GM06990 (cell line): Measurements from ENCODE around the gene ANKRD11.

Experiments
- DNase-seq: peaks from one replicate; pipeline ENCODE4 v3.0.0-alpha.2; 2011; ENCODE audit not compliant: insufficient read length; ENCODE audit errors: extremely low read depth
- H3K27me3 ChIP-seq: replicated peaks from 2 replicates; pipeline ENCODE4 v1.6.0; 2011; ENCODE audit warnings: low read length; ENCODE audit not compliant: control insufficient read depth, insufficient read depth
- H3K36me3 ChIP-seq: 2 replicates; pipeline ENCODE4 v1.5.1; 2011; ENCODE audit warnings: low read length; ENCODE audit not compliant: control insufficient read depth, insufficient read depth
- H3K4me3 ChIP-seq: replicated peaks from 2 replicates; pipeline ENCODE4 v1.5.1; 2011; ENCODE audit warnings: low read depth, mild to moderate bottlenecking, control low read depth, low read length
- CTCF ChIP-seq: IDR thresholded peaks from 2 replicates; pipeline ENCODE4 v1.5.1; 2011; ENCODE audit warnings: low read length, control low read depth, mild to moderate bottlenecking, inconsistent platforms; ENCODE audit not compliant: insufficient read depth, poor library complexity, severe bottlenecking

ANKRD11 gene

GRCh38 chr16:89495121-89495520 is 4.8 kb upstream of the ANKRD11 start:
- DNase-seq, result no peak
- H3K27me3 ChIP-seq, result no peaks in the 10 kb centered on the region
- no peaks in the 10 kb centered on the region; the same call in 1 of the 2 replicates for H3K36me3 ChIP-seq
- TF ChIP-seq CTCF, result no peak
- H3K4me3 ChIP-seq, result no peak overlapping the region

DNA sequence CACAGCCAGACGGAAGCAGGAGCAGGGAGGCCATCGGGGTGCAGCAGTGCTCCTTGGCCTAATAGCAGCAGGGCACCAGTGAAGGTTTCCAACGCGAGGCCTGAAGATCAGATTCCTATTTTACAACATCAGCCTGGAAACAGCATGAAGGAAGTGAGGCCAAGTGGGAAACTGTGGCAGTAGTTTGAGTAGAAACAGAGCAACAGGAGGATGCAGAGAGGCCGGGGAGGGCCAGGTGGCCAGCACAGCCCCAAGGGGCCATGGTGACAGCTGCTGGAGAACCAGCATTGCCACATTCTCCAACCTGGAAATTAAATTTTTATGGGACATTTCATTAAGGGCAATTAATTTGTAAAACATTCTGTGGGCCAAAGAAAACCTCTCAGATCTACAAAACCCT is 3.4 kb upstream of the ANKRD11 start:
- Histone ChIP-seq H3K27me3 (no peaks in the 10 kb centered on the region), H3K36me3 (no peaks in the 10 kb centered on the region; the same call in 1 of the 2 replicates), H3K4me3 (no peak overlapping the region)
- no peak for DNase-seq
- no peak for TF ChIP-seq CTCF

DNA sequence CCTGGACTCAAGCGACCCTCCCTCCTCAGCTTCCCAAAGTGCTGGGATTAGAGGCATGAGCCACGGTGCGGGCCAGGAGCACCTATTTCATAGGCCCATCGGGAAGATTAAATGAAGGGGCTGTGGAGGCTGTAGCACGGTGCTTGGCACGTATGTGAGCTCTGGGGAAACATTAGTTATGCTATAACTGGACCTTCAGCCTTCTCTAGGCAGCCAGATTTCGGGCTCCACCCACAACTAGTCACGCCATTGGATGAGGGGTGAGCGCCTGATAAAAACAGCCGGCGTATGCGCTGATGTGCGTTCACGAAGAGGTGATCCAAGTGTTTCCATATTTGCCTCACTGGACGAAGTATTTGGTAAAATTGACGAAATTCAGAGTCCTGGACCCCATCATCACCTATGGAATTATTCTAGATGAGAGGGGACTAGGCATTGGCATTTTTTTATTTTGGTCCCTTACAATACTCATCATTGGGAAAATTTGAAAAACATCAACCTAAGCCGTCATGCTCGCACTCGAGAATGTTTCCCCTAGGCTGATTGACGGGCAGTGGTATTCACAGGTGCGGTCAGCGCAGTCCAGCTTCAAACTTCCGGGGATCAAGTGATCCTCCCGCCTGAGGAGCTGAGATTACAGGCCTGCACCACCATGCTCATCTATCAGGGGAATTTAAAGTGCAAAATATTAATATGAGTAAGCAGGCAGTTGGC is 1.8 kb upstream of the ANKRD11 start:
- H3K27me3 ChIP-seq, result no peaks in the 10 kb centered on the region
- H3K4me3 ChIP-seq, result peak overlapping the region; percentile 76
- no peaks in the 10 kb centered on the region; the same call in 1 of the 2 replicates for H3K36me3 ChIP-seq
- no peak for DNase-seq
- TF ChIP-seq CTCF, result no peak

DNA sequence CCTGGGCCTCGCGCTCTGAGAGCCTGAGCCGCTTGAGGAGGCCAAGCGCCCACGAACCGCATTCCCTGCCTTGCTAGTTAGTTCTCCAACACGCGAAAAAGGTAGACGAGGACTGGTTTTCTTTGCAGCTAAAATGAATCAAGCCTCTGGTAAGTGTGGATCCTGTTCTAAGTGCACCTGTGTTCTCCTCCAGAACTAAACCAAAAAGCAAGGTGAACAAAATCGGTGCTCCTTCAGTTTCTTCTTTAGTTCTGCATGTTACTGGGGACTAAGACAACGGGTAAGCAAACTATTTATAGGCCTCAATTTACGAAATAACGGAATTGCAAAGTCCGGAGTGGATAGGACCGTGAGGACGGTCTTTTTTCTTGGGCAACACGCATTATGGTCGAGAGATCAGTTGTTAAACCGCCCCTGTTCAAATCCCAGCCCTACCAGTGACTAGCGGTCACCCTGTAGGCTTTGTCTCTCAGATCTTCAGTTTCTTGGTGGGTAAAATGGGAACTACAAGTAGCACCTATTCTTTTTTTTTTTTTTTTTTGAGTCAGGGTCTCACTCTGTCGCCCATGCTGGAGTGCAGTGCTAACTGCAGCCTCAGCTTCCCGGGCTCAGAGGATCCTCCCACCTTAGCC is 993 bp upstream of the ANKRD11 start:
- no peak for DNase-seq
- Histone ChIP-seq H3K27me3 (no peaks in the 10 kb centered on the region), H3K36me3 (no peaks in the 10 kb centered on the region; the same call in 1 of the 2 replicates), H3K4me3 (peak overlapping the region; percentile 76)
- no peak for TF ChIP-seq CTCF

GRCh38 chr16:89489898-89490438 is 393 bp downstream of the ANKRD11 start:
- DNase-seq, result no peak
- Histone ChIP-seq H3K4me3 (peak overlapping the region; percentile 58), H3K36me3 (no peaks in the 10 kb centered on the region), H3K27me3 (no peaks in the 10 kb centered on the region)
- TF ChIP-seq CTCF, result no peak
